Skin epidermis (tissue), 12 donors: ENCODE data around the gene MAD1L1.
"Not testable (repeated sequence)": the region's sequence is repeated elsewhere in the genome, so short reads cannot be mapped to it uniquely, and the experiment has no call there.

Experiments
- H3K27ac ChIP-seq, 21 experiments: fragments of 200-600 bp; sonication (generic) in 11 of 21; one replicate each; pipeline ENCODE4 v1.5.0; 2020; ENCODE audit warnings: mild to moderate bottlenecking in 3 of 21, inconsistent platforms in 2 of 21, moderate library complexity in 2 of 21
- H3K4me3 ChIP-seq, 7 experiments: fragments of 200-600 bp; sonication (generic) in 2 of 7; one replicate each; pipeline ENCODE4 v1.5.0; 2020; ENCODE audit warnings: inconsistent platforms in 2 of 7, mild to moderate bottlenecking in 2 of 7, moderate library complexity in 1 of 7

Gene MAD1L1

DNA sequence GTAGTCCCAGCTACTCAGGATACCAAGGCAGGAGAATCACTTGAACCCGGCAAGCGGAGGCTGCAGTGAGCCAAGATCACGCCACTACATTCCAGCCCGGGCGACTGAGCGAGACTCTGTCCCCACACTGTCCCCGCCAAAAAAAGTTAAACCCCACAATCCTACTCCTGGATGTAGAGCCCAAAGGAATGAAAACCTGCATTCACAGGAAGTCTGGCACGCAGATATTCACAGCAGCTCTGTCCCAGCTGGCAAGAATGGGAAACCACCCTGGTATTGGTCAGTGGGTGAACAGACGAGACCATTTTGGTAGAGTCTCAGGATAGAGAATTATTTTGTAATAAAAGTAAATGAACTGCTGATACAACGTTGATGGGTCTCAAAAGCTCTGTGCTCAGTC is 225.2 kb downstream of the MAD1L1 start:
- no peak overlapping the region for H3K27ac ChIP-seq
- H3K4me3 ChIP-seq, result no peak overlapping the region

DNA sequence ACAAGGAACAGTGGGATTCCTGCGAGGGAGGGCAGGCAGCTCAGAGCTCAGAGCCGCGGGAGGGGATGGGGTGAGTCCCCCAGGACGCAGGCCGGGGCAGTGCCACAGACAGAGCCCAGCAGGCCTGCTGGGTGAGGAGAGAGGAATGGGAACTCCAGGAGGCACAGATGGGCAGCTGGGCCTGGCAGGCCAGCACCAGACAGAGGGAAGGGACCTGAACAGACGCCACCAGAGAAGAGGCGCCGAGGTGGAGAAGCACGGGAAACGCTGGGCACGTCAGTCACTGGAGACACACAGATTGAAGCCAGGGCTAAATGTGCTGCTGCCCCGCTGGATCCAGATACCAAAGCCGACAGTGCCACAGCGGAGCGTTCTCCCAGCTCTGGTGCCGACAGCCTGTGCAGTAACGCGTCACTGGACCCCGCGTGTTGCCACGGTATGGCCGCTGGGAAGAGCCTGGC is 225.8 kb downstream of the MAD1L1 start:
- H3K27ac ChIP-seq, result no peak overlapping the region
- no peak overlapping the region for H3K4me3 ChIP-seq

DNA sequence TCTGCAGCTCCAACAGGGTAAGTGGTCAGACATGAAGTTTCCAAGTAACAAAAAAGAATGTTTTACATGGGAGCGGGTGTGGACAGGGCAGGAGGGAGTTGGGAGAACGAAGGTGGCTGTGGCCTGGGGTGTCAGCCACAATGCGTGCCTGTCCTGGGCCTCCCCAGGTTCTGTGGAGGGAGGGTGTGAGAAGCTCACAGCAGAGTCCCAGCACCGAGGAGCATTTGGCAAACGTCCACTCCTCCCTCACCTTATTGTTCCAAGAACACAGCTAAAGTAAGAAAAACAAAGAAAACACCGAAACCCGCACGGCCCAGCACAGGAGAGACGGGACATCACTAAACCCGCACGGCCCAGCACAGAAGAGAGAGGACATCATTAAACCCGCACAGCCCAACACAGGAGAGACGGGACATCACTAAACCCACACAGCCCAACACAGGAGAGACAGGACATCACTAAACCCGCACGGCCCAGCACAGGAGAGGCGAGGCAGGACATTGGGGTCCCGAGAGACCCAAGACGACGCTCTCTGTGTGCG is 226.4 kb downstream of the MAD1L1 start:
- H3K27ac ChIP-seq, result no peak overlapping the region
- no peak overlapping the region for H3K4me3 ChIP-seq

DNA sequence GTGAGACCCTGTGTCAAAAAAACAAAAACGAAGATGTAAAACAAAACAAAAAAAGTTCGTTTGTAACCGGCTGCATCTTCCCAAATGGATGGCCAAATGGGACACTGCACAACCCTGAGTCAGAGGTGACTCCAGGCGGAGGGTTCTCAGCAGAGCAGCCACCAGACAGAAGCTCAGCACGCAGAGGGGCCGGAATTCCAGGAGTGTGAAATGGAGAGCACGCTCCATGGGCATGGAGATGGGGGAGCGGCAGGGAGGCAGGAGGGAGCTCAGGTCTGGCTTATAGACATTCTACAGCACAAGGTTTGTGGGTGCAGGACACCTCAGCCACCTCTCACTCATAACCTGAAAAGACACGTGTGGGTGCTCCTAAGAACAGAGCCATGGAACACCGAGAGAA is 227.0 kb downstream of the MAD1L1 start:
- Histone ChIP-seq H3K27ac (no peak overlapping the region), H3K4me3 (no peak overlapping the region)

DNA sequence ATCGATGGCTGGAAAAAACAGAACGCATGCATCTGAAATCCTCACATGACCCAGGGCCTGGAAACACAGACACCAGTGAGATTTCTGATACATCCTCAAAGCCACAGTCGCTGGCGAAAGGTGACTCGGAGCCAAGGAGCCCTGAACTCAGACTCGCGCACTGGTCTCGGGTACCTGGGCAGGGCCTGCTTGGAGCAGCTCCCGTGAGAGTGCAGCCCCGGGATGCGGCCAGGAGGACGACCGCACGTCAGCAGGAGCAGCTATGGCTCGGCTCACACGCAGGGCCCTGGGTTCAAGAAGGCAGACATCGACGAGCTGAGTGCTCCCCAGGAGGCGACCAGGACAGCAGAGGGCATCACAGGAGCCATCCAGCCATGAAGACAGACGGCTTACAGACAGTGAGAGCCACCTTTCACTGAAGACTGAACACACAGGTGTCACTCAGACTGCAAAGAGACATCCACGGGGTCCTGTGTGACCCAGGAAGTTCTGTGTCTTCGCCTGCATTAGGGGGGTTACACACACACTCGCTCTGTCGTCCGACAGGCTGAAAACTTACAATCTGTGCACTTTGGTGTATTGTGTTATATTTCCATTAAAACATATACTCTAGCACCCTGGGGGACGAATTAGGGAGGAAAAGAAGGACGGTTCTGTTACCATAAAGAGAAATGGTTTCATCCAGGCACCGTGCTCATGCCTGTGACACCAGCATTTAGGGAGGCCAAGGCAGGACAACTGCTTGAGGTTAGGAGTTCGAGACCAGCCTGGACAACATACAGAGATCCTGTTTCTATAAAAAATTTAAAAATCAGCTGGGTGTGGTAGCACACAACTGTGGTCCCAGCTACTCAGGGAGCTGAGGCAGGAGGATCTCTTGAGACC is 227.7 kb downstream of the MAD1L1 start:
- no peak overlapping the region for H3K27ac ChIP-seq
- no peak overlapping the region for H3K4me3 ChIP-seq

DNA sequence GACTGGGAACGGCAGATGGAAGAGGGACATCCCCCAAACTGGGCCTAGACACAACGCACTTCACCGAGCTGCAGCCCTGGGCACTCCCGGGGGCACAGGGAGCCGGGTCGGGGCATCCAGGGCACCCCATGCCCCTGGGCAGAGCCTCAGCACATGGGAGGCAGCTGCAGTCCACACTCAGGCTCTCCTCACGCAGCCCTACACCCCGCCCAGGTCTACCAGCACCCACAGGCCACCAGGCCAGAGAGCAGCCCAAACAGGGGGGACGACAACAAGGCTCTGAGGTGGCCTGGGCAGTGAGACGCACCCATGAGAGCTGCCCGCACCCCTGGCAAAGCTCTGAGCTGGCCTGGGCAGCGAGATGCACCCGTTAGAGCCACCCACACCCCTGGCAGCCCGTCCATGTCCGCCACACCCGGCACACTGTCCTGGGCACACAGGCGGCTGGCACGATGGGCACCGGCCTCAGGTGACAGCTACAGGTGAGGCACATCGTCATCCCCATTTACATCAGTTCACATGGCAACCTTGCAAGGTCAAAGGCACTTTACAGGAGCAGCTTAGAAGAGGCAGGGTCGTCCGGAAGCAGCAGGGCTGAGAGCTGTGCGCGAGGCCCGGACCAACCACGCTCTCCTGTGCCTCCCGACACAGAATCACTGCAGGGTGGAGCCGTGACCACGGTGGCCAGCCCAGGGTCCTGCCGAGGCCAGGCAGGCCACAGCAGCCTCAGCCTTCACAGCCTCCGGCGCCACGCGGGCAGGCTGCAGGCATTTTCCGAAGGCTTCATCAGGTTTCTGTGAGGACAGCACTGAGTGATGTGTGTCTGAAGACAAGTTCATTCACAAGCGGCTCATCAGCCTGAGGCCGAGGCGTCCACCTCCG is 228.6 kb downstream of the MAD1L1 start:
- no peak overlapping the region for H3K27ac ChIP-seq

DNA sequence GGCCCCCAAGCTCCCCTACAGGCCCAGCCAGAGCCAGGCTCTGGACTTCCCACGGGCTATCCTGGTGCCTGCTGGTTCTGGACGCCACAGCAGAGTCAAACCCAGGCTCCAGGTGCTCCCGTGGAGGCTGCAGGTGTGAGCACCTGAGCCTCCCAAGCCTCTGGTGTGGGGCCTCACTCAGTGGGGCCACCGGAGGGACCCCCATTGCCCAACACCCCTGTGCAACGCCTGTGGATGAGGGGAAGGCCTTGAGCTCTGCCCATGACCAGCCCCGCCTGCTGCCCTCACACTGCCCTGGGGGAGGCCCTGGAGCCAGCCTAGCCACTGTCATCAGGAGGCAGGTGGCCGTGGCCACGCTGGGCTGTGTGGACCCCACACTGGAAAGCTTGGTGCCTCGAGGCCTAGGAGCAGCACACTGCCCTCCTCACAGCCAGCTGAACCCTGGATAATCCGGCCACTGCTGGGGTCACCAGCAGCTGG is 229.3 kb downstream of the MAD1L1 start:
- Histone ChIP-seq H3K4me3 (no peak overlapping the region), H3K27ac (no peak overlapping the region)

More for the DNA sequence above, 228.6 kb downstream of the MAD1L1 start:
- H3K4me3 ChIP-seq, result no peak overlapping the region

DNA sequence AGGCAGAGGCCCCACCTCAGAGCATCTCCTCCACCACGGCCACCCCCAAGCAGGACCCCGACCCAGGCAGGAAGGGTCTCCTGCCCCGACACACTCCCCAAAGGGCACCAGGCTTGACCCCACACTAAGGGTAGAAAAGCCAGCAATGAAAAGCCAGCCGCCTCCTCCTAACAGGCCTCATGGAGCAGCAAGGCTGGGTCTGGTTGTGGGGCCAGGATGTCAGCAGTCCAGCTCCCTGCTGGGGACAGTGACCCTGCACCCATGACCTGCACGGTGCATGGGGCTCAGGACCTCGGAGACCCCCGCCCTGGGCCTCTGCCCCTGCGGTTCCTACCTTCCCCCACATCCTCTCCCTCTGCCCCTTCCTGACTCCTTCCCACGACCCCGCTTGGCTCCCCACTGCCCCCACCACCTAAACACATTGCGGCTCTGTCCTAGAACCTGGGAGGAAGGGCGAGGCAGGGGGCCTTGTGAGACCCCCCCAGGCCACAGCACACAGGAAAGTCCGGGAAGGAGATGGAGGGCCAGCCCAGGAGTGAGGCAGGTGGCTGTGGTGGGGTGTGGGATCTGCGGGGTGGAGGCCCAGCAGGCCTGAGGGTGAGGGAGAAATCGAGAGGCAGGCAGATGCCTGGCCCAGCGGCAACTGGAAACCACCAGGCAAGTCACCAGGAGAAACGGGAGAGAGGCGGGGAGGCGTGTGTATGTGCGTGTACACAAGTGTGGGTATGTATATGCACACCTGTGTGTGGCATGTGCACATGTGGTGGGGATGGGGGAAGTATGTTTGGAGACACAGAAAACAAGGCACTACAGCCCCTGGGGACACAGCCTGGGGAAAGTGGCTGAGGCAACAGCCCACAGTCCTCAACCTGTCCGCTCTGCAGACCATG is 229.9 kb downstream of the MAD1L1 start:
- Histone ChIP-seq H3K4me3 (no peak overlapping the region), H3K27ac (no peak overlapping the region)

DNA sequence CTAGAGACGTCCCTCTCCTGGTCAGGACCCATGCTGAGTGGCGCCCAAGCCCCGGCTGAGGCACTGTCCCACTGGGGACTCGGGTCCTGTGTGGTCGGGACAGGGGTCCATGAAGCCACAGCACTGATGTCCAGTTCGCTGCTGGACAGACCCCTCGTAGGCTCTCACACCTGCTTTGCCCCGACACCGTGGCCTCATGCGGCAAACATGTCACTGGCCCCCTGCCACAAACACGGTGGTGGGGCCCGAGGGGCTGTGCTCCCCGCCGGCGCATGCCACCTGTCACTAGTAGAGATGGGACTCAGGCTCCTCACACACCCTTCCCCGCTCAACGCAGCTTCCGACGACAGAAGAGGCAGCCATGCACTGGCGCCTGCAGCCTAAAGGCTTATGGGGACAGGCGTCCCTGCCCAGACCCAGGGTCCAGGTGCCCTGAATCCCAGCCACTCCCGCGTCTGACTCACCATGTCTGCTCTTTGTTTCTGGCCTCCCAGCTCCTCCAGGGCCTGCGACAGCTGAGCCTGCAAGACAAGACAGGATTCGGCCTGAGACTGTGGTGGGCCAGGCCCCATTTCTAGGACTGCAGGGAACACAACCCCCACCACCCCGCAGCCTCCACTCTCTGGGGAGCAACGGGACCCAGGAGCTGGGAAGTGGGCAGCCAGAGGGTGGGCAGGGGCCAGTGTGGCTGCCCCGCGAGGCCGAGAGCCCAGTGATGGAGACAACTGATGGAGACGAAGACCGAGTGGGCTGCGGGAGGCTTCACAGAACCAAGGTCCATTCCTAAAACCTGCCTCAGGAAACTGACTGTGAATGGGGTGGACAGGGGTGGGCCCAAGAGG is 230.9 kb downstream of the MAD1L1 start:
- no peak overlapping the region for H3K27ac ChIP-seq
- no peak overlapping the region for H3K4me3 ChIP-seq

DNA sequence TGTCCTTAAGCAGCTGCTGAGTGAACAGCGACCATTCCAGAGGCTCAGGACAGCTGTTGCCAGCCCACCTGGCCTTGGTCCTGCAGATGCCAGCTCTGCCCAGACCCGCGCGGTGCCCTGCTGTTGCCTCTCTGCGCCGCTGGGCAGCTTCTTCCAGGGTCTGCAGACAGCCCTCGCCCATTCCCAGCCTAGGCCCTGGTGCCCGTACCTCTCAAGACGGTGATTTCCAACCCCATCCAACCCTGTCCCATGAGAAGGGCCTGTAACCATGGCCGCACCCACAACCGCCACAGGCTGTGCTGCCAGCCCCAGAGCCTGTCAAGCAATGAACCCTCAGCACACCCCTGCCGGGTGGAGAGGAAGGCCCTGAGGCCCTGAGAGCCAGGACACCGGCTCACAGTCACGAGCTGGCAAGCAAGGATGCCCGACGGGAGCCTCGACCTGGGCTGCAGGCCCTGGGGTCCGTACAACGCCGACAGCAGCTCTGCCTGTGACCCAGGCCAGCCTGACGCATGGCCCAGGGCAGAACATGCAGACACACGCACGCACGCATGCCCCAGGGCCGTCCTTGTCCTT is 231.9 kb downstream of the MAD1L1 start:
- no peak overlapping the region for H3K4me3 ChIP-seq
- H3K27ac ChIP-seq, result no peak overlapping the region

DNA sequence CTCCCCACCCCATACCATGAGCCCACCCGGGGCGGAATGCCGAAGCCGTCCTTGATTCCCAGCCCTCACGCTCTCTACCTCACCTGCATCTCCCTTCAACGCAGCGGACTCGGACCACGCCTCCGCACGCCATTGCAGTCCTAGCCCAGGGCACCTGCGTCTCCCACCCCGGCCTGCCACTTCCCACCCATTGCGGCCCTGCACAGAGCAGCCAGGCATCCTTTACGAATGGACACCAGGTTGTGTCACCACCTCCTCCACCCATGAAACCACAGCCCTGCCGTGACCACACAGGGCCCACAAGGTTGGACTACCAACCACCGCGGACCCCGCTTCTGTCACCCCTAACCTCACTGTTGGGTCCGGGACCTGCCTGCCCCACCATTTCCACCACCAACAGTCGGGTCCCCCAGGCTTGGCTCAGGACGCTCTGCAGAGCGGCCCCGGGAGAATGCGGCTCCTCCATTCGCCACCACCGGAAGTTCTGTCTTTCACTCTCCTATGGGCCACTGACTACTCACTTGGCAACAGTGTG is 232.5 kb downstream of the MAD1L1 start:
- Histone ChIP-seq H3K4me3 (no peak overlapping the region), H3K27ac (no peak overlapping the region)

DNA sequence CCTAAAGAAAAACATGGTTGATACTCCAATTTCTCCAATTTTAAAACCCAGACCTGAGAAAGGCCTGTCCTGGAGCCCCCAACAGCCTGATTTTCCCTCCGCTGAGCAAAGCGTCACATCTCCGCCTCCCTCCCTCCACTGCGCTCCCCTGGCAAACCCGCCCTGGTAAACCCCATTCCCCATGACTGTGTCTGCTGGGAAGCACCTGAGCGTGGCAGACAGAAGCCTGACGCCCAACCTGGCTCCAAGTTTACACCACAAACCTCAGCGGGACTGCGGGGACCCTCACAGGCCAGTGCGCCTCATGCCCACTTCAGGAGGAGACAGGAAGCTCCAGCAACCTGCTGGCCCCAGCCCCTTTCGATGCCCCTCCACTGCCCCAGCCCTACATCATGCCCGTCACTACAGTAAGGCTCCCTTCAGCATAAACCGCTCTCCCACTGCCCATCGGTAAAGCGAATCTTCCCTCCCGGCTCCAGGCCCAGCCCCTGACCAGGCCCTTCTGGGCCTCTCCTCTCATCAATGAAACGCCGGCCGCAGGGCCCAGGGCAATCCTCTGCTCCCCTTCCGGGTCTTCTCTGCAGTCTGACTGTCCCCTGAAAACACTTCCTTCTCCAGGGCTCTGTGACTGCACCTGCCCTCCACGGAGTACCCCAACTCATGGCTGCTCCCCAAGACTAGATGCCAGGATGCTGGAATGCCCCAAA is 233.3 kb downstream of the MAD1L1 start:
- H3K4me3 ChIP-seq, result no peak overlapping the region
- H3K27ac ChIP-seq, result no peak overlapping the region

DNA sequence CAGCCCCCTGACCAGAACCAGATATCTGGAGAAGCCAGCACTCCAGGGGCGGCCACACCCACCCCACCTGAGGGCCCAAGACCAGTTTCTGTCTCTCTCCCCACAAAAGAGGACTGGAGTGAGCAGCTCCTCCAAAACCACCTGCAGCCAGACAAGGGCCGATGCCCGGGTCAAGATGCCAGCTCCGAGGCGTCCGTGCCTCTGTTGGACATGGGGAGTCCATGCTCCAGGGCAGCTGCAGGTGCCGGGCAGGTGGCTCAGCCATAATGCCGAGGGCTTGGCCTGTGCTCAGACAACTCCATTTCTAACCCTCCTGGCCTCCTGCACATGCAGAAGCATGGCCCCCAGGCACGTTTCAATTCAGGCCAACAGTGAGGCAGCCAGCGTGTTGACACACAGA is 234.6 kb downstream of the MAD1L1 start:
- Histone ChIP-seq H3K4me3 (no peak overlapping the region), H3K27ac (no peak overlapping the region)

DNA sequence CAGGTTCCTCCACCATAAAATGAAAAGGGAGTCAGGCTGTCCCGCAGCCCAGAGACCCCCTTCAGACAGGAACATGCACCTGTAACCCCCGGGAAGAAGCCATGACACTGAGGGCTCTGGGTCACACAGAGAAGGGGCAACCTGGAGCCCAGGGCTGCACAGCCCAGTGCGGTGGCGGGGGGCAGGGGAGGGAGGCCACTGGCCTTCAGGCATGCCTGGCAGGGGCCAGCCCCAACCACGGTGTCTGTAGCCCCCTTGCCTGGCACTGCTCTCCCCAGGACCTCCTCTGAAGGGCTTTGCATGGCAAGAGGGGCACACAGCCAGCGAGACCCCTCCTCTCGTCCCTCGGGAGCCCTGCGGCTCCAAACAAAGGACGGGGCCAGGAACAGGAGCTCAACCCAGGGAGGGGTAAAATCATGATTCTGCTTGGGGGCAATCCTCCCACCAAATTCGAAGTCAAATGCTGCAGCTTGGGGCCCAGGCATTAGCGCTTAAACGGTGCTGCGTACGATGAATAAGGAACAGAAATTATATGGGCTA is 235.1 kb downstream of the MAD1L1 start:
- H3K4me3 ChIP-seq, result no peak overlapping the region
- no peak overlapping the region for H3K27ac ChIP-seq

DNA sequence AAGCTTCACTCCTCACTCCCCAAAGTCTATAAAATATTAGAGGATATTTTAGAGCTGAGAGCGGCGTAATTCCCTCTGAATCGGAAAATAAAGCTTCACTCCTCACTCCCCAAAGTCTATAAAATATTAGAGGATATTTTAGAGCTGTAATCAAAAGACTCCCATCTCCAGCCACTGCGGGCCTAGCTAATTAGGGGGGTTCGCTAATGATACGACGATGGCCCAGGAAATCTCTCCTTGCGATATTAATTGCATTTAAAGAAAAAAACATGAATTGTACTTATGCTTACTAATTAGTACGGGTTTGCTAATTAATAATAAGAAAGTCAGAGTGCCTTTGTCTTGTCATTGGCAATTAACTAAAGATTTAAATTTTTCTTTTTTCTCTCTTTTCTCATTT is 235.9 kb downstream of the MAD1L1 start:
- no peak overlapping the region for H3K27ac ChIP-seq
- no peak overlapping the region for H3K4me3 ChIP-seq

DNA sequence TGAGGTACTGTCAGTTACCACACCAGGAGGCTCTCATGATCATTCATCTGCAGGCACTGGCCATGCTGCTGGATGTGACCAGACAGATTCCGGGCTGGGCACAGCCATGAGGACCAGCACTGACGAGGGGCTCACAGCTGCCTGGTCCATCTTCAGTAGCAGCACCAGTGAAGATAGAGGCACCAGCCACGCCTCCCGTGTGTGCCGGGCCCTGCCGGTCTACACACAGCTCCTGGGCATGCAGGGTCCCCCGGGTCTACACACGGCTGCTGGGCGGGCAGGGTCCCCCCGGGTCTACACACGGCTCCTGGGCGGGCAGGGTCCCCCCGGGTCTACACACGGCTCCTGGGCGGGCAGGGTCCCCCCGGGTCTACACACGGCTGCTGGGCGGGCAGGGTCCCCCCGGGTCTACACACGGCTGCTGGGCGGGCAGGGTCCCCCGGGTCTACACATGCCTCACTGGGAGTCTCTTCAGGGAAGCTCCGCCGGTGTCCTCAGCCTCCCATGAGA is 236.8 kb downstream of the MAD1L1 start:
- not testable (repeated sequence) for H3K27ac ChIP-seq, H3K4me3 ChIP-seq

DNA sequence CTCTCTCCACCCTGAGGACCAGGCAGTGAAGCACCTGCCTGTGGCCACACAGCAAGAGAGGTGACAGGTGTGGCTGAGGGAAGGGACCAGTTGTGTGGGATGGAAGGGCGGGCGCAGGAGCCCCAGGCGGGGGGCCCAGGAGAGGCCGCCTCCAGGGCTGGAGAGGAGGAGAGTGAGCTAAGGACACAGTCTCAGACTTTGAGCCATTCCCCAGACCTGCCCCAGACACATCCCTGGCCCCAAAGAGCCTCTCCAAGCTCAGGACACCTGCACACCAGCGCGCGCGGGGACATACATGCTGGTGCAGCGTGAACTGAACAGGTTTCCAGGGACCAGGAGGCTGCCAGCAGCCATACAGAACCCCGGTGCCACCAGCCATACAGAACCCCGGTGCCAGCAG is 237.3 kb downstream of the MAD1L1 start:
- no peak overlapping the region for H3K27ac ChIP-seq
- no peak overlapping the region for H3K4me3 ChIP-seq
